Endometrial microvascular endothelial cells (primary cell): ENCODE data around the gene SSX2IP. TPM values are rescaled to one million over a fixed set of nuclear protein-coding genes. Genes with fewer than 3 reads are reported as not detected.
"Not testable (repeated sequence)": the region's sequence is repeated elsewhere in the genome, so short reads cannot be mapped to it uniquely, and the experiment has no call there.

Experiments used
- in situ Hi-C: cut with HindIII; loops from 2 replicates; pipeline ENCODE4 v1.10.0; 2017; ENCODE audit warnings: low sequenced_read_pairs, low pct_unique_long_range_greater_than_20kb; ENCODE audit errors: inconsistent ontology term
- total RNA-seq: library from RNA; depleted of rRNA; stranded (reverse); fragments of >200 nt; gene quantifications from one replicate; pipeline ENCODE4 v1.2.3, GENCODE V29; 2015; ENCODE audit errors: inconsistent ontology term

SSX2IP gene
- total RNA-seq, 1 donor from 2014 or later: 13.9 TPM

DNA sequence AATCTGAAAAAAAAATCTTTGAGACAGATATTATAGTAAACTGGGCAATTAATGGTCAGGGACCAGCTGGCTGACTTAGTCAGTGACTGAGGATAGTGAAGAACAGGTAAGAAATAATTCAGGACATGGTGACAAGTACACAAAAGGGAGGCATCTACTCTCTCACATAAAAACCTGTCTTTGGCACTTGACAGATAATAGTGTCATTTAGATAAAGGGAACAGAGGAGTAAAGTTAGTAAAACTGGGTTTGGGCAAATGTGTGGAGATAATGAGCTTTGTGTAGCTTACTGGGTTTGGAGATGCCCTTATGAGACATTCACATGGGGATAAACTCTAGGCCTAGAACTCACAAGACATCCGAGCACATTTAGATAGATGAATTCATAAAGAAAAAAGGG is 4.0 kb downstream of the SSX2IP start:
- in situ Hi-C loops: no loop called here

DNA sequence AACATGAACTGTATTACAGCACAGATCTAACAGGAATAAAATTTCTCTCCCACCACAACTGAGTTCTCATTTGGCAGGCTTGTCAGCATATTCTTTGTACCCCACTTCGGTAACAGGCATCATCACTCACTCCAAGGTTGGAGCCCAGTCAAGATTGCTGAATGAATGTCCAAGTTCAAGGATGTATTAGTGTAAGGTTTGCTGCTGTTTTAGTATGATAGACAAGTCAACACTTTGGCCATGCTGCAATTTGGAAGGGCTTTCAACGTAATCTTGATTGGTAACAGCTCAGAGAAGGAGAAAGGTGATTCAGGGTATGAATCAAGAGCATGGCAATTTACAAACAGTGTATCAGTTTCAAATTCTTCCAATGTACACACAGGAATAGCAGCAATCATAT is 6.8 kb downstream of the SSX2IP start:
- in situ Hi-C loops: no loop called here

DNA sequence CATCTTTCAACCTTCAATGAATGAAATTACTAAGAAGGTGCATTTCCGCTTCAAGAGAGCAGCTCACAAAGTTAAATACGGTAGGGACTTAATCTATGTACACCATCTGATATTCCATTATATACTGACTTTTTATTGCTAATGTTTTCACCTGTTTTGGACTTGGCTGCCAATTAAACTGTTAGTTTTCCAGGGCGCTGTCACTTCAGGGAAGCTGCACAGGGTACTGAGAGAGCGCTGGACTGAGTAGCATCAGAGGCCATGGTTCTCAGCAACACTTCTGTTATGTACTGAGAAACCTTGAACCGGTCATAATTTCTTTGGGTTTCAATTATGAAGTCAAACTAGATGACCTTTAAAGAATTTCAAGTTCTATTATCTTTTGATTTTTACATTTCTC is 8.2 kb downstream of the SSX2IP start:
- in situ Hi-C loops: no loop called here

DNA sequence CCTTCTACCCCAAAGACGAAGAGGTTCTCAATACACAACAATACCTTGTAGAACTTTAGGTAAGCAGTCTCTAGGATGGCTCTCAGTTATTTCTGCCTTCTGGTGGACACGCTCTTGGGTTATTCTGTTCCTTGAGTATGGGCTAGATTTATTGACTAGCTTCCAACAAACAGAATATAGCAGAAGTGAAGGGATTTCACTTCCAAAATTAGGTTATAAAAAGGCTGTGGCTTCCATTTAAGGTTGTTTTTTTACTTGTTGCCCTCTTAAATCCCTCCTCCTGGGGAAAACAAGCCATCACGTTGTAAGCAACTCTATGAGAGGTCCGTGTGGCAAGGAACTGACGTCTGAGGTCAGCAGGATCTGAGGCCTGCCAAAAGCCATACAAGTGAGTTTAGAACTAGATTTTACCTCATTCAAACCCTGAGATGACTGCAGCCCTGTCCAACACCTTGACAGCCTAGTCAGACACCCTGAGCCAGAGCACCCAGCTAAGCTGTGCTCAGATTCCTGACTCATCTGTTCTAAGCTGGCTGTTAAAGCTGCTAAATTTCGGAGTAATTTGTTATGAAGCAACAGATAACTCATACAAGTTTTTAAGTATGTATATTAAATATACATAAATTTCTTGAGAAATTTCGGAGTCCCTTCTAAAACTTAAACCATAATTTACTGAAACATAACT is 12.7 kb downstream of the SSX2IP start:
- in situ Hi-C loops: no loop called here

DNA sequence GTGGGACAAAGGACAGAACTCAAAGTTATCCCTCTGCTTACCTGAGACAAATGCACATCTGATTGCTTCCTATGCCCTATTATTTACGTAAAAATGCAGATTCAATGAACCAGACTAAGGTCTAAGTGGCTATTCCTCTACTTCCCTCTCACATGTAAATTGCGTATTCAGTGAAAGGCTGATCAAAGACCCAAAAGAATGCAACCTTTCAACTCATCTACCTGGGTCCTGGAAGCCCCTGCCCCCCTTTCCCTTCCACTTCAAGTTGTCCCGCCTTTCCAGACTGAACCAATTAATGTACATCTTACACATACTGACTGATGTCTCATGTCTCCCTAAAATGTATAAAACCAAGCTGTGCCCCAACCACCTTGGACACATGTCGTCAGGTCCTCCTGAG is 14.6 kb downstream of the SSX2IP start:
- in situ Hi-C loops: no loop called here

DNA sequence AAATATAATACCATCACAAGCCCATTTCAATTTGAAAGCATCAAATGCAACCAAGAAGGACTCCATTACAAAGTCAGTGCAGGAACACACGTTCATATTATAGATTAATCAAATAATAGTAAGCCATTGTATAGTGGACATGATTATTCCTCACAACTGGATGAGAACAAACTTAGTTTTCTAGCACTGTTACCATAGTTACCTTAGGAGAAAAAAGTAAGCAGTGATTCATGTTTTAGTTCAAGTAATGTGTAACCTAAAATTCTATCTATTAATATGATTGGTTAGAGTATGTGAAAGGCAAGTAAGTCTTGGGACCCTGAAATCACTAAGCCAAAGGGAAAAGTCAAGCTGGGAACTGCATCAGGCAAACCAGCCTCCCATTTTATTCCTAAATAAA is 15.2 kb downstream of the SSX2IP start:
- in situ Hi-C loops: no loop called here

DNA sequence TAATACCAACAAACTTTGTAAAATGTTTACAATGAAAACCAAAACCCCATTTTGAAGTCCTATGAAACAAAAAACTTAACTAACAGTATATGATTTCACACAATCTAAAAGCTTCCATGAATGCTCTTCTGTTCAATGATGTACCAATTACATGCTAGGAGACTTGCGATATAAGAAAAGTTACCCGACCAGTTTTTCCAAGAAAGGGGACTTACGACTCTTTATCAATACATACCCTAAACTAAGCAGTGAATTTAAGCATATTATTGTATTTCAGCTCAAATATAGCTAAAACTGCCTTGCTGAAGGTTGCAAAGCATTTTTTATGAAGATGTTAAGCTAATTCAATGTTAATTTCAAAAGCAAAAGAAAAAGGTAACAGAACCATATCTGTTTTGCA is 15.6 kb downstream of the SSX2IP start:
- in situ Hi-C loops: no loop called here

DNA sequence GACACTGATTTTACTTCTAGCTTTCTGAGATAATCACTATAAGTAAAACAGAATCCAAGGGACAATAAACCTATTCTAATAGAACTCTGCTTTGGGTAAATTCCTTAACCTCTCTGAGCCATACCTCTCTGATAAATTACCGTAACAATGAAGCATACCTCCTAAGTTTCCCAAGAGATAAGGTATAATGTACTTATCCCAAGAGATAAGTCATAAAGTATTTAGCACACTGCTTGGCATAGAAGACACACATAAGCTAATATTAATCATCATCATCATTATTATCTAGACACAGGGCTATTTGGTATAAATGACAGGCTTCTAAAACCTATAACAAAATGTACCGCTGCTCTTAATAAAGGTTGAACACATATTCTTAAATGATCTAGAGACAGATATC is 16.2 kb downstream of the SSX2IP start:
- in situ Hi-C loops: no loop called here

DNA sequence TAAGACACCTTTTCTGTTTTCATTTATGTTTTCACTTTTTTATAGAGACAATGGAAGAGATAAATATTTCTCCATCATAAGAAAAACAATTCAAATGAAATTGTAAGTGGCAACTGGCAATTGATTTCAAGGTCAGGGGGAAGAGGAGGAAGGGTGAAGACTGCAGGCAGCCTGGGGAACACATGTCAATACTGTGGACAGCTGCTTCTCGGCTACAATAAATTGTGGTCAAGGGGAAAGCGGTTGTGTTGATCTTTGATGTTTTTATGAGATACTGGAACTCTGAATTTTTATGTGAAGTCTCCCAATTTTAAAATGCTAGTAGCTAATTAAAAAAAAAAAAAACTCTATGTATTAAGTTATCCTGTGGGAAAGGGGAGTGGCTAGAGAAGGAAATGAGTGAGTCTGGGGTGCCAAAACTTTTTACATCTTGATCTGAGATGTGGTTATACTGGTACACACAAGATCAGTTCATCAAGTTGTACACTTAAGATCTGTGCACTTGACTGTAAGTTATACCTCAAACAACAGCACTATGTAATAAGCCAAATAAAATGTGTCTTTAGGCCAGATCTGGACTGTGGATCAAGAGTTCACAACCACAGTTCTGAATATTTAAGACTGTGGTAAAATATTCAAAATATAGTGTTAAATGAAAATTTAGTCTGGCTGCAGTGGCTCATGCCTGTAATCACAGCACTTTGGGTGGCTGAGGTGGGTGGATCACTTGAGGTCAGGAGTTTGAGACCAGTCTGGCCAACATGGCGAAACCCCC is 18.0 kb downstream of the SSX2IP start:
- in situ Hi-C loops: no loop called here

DNA sequence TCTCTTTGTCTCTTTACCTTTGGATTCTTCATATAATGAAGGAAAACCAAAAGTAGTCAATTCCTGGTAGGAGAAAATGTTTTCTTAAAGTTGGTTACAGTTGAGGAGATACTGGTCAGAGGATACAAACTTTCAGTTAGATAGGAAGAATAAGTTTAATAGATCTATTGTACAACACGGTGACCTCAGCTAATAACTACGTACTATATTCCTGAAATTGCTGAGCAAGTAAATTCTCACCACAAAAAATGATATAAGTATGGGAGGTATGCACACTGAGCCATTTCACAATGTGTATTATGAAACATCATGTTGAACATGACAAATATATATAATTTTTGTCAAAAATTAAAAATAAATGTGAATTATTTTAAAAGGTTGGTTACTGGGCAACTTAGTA is 20.4 kb downstream of the SSX2IP start:
- in situ Hi-C loops: no loop called here

DNA sequence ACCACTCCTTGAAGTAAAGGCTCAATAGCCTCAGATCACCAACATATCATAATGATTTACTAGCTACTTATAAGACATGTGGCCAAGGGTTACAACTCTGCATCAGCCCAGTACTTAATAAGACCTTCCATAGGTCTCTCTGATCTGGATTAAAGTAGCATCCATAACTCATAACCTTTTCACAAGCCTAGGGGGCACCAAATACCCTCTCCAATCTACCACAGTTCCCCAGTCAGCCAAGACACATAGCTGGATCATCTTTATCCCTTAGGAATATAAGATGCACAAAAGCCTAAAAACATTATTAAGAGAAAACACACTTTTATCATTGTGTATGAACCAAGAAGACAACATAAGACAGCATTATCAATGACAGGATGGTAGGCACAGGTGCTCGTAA is 22.1 kb downstream of the SSX2IP start:
- in situ Hi-C loops: no loop called here

DNA sequence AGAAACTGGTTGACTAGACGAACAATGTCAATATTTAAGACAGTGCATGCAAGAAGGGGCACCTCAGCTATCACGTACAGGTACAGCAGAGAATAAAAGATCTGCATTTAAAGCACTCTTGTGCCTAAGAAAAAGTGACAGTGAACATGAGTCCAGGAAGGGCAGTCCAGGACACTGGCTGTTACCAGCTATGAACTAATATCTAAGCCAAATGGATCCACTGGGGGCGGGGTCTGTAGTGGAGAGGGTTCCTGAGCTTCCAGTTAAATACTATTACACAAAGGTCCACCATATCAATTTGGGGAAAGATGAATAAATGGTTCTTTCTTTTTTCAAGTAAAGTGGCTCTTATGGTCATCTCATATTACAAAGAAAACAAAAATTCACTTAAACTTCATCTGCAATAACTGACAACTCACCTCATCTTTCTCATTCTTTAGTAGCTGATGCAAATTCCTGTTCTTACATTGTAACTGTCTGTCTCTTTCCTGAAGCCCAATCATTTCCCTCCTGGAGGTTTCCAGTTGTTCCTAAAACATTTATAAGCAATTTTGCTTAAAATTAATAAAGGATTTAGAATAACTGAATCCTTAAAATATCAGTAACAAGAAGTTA is 24.5 kb downstream of the SSX2IP start:
- in situ Hi-C loops: no loop called here

DNA sequence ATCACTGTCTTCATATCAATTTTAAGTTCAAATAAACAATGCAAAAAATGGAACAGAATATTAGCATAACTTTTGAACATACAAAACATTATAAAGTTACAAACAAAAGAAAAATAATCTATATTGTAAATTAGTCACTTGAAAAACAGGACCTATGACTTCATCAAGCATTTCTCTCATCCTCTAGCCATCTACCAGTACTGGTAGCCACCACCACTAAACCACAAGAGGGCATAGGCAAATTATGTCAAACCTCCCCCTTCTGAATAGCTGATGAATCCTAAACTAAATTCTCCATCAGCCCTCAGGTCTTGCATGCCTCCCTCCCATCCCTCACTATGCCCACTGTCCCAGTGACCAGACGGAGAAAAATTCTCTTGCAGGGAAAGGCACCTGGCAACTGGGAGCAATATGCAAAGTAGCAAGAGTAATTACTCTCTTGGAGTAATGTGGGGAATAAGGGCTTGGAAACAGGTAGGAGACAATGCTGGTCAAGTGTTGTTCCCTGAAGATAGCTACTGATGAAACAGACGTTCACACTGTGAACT is 37.1 kb downstream of the SSX2IP start:
- in situ Hi-C loops: no loop called here

DNA sequence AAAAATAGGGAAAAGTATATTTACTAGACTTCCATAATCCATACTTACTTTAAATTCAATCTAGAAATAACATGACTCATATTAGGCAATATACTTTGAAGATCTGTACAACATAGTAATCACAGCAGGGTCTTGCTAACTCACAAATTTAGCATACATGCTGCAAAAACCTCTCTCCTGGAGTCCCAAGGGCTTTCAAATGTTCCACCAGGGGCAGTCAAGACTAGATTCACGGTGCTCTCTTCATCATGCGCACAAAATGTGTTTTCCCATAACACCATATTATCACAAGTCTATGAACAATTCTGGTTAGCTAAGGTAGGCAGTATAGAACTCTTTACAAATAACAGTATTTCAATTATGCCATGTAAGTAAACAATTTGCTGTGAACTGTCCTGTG is 45.8 kb downstream of the SSX2IP start:
- in situ Hi-C loops: no loop called here

DNA sequence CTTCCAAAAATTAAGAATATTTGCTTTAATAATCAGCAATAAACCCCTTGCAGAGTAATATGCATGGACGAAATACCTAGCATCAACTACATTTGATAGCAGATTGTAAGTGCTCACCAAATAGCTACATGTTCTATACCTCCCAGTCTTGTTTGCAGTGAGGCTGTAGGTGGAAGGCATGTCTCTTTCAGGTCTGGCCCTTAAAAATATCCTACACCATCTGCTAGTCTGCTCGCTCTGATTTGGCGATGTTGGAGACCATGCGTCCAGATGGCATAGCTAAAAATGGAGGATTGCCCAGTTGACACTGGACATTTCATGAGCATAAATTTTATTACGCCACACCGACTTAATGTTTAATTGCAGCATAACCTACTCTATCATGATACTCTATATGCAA is 47.1 kb downstream of the SSX2IP start:
- in situ Hi-C loops: no loop called here

DNA sequence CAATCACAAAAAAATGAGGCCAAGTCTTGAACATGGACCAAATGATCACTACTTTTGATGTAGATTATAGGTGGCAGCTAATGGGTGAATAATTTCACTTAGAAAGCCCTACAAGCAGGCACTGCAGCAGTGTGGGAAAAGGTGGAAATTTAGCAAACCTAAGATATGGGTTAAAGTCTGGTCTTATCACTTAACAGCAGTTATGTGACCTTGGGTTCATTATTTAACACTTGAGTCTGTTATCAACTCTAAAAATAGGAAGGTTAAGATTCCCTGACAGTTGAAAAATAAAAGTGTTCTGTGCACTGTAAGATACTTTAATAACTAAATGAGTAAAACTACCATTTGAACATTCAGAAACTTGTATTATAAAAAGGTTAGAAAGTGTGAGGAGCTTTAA is 47.5 kb downstream of the SSX2IP start:
- in situ Hi-C loops: no loop called here

DNA sequence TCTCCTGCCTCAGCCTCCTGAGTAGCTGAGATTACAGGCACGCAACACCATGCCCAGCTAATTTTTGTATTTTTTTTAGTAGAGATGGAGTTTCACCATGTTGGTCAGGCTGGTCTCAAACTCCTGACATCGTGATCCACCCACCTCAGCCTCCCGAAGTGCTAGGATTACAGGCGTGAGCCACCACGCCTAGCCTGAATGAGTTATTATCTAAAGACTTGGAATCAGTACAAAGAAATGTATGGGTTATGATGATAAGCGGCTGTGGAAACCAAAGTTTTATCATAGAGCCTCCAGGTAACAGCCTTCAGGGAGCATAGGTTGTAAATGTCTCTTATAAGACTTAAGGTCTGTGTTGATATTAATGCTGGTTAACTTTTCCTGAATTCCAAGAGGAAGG is 50.5 kb downstream of the SSX2IP start:
- in situ Hi-C loops: not testable (repeated sequence)

DNA sequence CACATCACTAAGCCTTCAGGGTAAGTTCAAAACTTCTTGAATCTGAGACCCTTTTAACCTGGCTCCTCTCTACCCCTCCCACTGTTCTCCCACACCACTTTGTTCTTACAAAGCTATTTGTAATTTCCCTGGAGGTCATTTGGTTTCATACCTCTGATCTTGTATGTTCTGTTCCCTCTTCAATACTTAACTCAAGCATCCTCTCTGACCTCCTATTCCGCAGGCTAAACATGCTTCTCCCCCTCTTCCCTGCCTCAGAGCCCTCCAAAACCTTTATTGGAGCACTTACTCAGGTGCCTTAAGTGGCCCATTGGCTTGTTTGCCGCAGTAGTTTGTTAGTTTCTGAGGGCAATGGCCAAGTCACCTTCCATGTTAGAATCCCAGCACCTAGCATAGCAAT is 54.8 kb downstream of the SSX2IP start:
- in situ Hi-C loops: no loop called here

DNA sequence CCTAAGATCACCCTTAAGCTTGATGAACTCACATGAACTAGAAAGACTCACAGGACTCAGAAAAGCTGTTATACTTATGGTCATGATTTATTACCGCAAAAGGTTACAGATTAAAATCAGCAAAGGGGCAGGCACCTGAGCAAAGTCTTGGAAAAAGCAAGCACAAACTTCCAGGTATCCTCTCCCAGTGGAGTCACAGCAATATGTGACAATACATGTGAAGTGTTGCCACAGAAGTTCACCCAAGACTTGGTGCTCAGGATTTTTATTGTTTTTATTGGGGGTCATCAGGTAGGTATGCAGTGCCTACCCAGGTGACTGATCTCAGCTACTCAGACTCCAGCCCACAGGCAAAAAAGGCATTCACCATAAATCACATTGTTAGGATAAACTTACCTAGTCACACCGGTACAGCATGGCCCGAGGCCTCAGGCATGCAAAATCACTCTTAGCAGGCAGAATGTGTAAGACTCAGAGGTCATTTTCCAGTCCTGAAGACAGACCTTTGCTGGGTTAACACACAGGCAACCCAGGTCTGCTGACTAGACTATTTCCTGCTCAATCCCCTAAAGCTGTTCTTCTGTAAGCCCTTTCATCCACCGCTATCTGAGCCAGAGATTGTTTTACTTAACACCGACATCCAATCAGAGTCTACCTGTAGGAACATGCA is 55.6 kb downstream of the SSX2IP start:
- in situ Hi-C loops: no loop called here
